Measurements from ENCODE around the gene RNF114. TPM values are rescaled to one million over a fixed set of nuclear protein-coding genes. Genes with fewer than 3 reads are reported as not detected.

The RNF114 gene
- total RNA-seq: 54.2 to 57.1 TPM (median 54.5 TPM) in 3 replicates

GRCh38 chr20:49936153-49937026 is at the start of gene RNF114:
Gene RNF114, plus strand, starts transcription at chr20:49936397. Its CDS starts 16 bp downstream, at chr20:49936413.
- Mint-ChIP-seq H3K36me3 (peaks cover 8% of the 10 kb centered on the region), H3K27me3 (ENCODE audit: low read depth) (no peaks in the 10 kb centered on the region)

GRCh38 chr20:49886571-49887213 is 49.5 kb upstream of the RNF114 start:
- H3K27me3 Mint-ChIP-seq (ENCODE audit: low read depth): no peaks in the 10 kb centered on the region
- no peak overlapping the region for H3K4me3 Mint-ChIP-seq
- no peak for TF ChIP-seq CTCF (IDR thresholded peaks at IDR 0.05; ENCODE audit: unreplicated experiment)
- H3K4me1 Mint-ChIP-seq: peaks cover 24% of the 10 kb centered on the region
- H3K36me3 Mint-ChIP-seq: peaks cover 18% of the 10 kb centered on the region
- H3K9me3 Mint-ChIP-seq: no peaks in the 10 kb centered on the region
- no peak for DNase-seq (ENCODE audit: low spot score in 2 of 2, unreplicated experiment in 2 of 2)
- H3K27ac Mint-ChIP-seq: no peak overlapping the region

More at GRCh38 chr20:49936153-49937026, at the start of gene RNF114:
- DNase-seq (ENCODE audit: low spot score in 2 of 2, unreplicated experiment in 2 of 2): peak; percentile 86 to 94
- peak within 1 kb of the TSS; percentile 89 for H3K27ac Mint-ChIP-seq
- peak within 1 kb of the TSS; percentile 89 for H3K4me3 Mint-ChIP-seq
- peaks cover 25% of the 10 kb centered on the region for H3K4me1 Mint-ChIP-seq
- no peaks in the 10 kb centered on the region for H3K9me3 Mint-ChIP-seq
- TF ChIP-seq CTCF (IDR thresholded peaks at IDR 0.05; ENCODE audit: unreplicated experiment): no peak

GRCh38 chr20:49887251-49888211 is 48.7 kb upstream of the RNF114 start:
- DNase-seq (ENCODE audit: low spot score in 2 of 2, unreplicated experiment in 2 of 2): no peak
- H3K27me3 Mint-ChIP-seq (ENCODE audit: low read depth): no peaks in the 10 kb centered on the region
- no peak for TF ChIP-seq CTCF (IDR thresholded peaks at IDR 0.05; ENCODE audit: unreplicated experiment)
- no peaks in the 10 kb centered on the region for H3K9me3 Mint-ChIP-seq
- peaks cover 30% of the 10 kb centered on the region for H3K4me1 Mint-ChIP-seq
- peaks cover 15% of the 10 kb centered on the region for H3K36me3 Mint-ChIP-seq
- H3K27ac Mint-ChIP-seq: no peak overlapping the region
- H3K4me3 Mint-ChIP-seq: no peak overlapping the region

GRCh38 chr20:49888212-49889000 is 47.8 kb upstream of the RNF114 start:
- no peak overlapping the region for H3K27ac Mint-ChIP-seq
- H3K4me3 Mint-ChIP-seq: no peak overlapping the region
- peaks cover 14% of the 10 kb centered on the region for H3K36me3 Mint-ChIP-seq
- H3K9me3 Mint-ChIP-seq: no peaks in the 10 kb centered on the region
- H3K27me3 Mint-ChIP-seq (ENCODE audit: low read depth): no peaks in the 10 kb centered on the region
- H3K4me1 Mint-ChIP-seq: peaks cover 35% of the 10 kb centered on the region
- peak in 1 of 2 experiments; percentile 77 for DNase-seq (ENCODE audit: low spot score in 2 of 2, unreplicated experiment in 2 of 2)
- TF ChIP-seq CTCF (IDR thresholded peaks at IDR 0.05; ENCODE audit: unreplicated experiment): peak; percentile 73
